Sigmoid colon (tissue), 4 donors: ENCODE measurements around the gene SZT2.

Experiments
- EP300 ChIP-seq, 4 donors: sonication (generic); formaldehyde crosslinking; IDR thresholded peaks; one replicate each; pipeline ENCODE4 v1.6.1; 2017; ENCODE audit warnings: antibody characterized with exemption in 4 of 4
- POLR2A ChIP-seq, 2 donors: fragments of 450-650 bp; IDR thresholded peaks; one replicate each; pipeline ENCODE4 v1.6.1; 2016; ENCODE audit warnings: antibody characterized with exemption in 2 of 2, mild to moderate bottlenecking in 2 of 2, moderate library complexity in 2 of 2
- TF ChIP-seq, protein P1 (sequence below), 4 experiments: fragments of 450-650 bp in 3 of 4; fragments of 200-600 bp in 1 of 4; IDR thresholded peaks; one replicate each; pipeline ENCODE4 v1.5.1; 2016 to 2019; ENCODE audit warnings: antibody characterized with exemption in 4 of 4, mild to moderate bottlenecking in 3 of 4, moderate library complexity in 2 of 4

DNA sequence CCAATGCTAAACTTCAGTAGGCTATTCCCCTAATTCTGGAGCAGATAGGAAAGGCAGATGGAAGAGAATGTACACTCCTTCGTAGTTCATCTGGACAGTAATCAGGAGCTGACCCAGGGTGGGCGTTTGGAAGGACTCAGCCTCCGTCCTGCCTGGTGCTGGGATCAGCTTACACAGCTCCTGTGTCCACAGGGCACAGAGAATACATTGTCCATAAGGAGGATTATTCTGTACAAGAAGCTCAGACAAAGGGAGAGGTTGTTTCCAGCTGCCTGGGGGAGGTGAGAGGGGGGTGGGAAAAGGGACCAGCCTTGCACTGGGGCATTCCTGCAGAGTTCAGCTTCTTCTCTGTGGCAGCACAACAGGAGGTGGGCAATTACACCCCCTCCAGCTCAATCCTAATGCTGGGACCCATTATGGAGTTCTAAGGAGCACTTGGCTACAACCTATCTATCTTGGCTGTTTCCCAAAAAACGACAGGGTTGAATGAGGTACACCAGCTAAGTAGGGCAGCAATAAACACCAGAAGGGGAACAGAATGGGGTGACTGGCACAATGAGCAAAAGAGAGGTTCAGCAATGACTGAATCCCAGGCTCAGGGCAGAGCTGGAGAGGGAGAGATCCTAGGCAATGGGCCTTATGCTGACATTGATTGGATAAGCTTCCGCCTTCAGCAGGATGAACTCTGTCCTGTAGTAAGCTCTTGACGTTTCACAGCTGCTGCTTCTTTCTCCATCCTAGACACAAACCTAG is 7.5 kb upstream of the SZT2 start:
- TF ChIP-seq, protein P1, sequence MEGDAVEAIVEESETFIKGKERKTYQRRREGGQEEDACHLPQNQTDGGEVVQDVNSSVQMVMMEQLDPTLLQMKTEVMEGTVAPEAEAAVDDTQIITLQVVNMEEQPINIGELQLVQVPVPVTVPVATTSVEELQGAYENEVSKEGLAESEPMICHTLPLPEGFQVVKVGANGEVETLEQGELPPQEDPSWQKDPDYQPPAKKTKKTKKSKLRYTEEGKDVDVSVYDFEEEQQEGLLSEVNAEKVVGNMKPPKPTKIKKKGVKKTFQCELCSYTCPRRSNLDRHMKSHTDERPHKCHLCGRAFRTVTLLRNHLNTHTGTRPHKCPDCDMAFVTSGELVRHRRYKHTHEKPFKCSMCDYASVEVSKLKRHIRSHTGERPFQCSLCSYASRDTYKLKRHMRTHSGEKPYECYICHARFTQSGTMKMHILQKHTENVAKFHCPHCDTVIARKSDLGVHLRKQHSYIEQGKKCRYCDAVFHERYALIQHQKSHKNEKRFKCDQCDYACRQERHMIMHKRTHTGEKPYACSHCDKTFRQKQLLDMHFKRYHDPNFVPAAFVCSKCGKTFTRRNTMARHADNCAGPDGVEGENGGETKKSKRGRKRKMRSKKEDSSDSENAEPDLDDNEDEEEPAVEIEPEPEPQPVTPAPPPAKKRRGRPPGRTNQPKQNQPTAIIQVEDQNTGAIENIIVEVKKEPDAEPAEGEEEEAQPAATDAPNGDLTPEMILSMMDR (IDR thresholded peaks at IDR 0.05), result no peak
- no peak for TF ChIP-seq EP300 (IDR thresholded peaks at IDR 0.05)
- no peak for TF ChIP-seq POLR2A (IDR thresholded peaks at IDR 0.05)
